ENCODE measurements around the gene UFM1.

The UFM1 gene

GRCh38 chr13:38321654-38322053, 28.0 kb upstream of the UFM1 start:
- Histone ChIP-seq H3K27me3 (ENCODE audit: insufficient read depth, insufficient read length) (no peaks in the 10 kb centered on the region), H3K36me3 (ENCODE audit: insufficient read depth, insufficient read length, low read length) (no peaks in the 10 kb centered on the region), H3K4me1 (ENCODE audit: insufficient read depth, insufficient read length) (no peaks in the 10 kb centered on the region), H3K9me3 (ENCODE audit: insufficient read depth, low read length) (no peaks in the 10 kb centered on the region), H3K9ac (ENCODE audit: insufficient read length, low read depth) (no peak overlapping the region), H3K4me3 (ENCODE audit: insufficient read length, low read depth) (no peak overlapping the region)
- no peak for DNase-seq (ENCODE audit: low read depth, low spot score)
- no peak for TF ChIP-seq SUZ12 (IDR thresholded peaks at IDR 0.05; ENCODE audit: extremely low read depth, insufficient read depth, insufficient read length)
- TF ChIP-seq YY1 (IDR thresholded peaks at IDR 0.05; ENCODE audit: insufficient read depth, insufficient read length) = no peak
- TF ChIP-seq ZNF274 (IDR thresholded peaks at IDR 0.05; ENCODE audit: low read depth, low read length) = no peak

DNA sequence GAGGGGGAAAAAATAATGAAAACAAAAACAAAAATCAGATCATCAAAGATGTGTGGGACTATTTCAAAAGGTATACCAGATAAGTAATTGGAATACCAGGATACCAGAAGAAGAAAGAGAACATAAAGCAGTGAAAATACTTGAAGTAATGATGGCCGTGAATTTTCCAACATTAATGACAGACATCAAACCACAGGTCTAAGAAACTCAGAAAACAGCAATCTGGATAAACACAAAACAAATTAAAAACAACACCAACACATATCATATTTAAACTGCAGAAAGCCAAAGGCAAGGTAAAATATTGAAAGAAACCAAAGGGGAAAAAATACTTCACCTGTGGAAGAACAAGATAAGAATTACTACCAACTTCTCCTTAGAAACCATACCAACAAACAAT, 24.2 kb upstream of the UFM1 start:
- no peak for DNase-seq (ENCODE audit: low read depth, low spot score)
- H3K27me3 ChIP-seq (ENCODE audit: insufficient read depth, insufficient read length) = no peaks in the 10 kb centered on the region
- H3K36me3 ChIP-seq (ENCODE audit: insufficient read depth, insufficient read length, low read length) = no peaks in the 10 kb centered on the region
- no peak overlapping the region for H3K9ac ChIP-seq (ENCODE audit: insufficient read length, low read depth)
- no peak for TF ChIP-seq SUZ12 (IDR thresholded peaks at IDR 0.05; ENCODE audit: extremely low read depth, insufficient read depth, insufficient read length)
- no peak for TF ChIP-seq YY1 (IDR thresholded peaks at IDR 0.05; ENCODE audit: insufficient read depth, insufficient read length)
- TF ChIP-seq ZNF274 (IDR thresholded peaks at IDR 0.05; ENCODE audit: low read depth, low read length) = no peak
- H3K4me3 ChIP-seq (ENCODE audit: insufficient read length, low read depth) = no peak overlapping the region
- H3K9me3 ChIP-seq (ENCODE audit: insufficient read depth, low read length) = no peaks in the 10 kb centered on the region
- H3K4me1 ChIP-seq (ENCODE audit: insufficient read depth, insufficient read length) = no peaks in the 10 kb centered on the region

- H3K4me3 ChIP-seq (ENCODE audit: insufficient read length, low read depth) = no peak overlapping the region
These were observed 21.0 kb upstream of the UFM1 start for GRCh38 chr13:38328699-38329098.

GRCh38 chr13:38334845-38335244, 14.8 kb upstream of the UFM1 start:
- Histone ChIP-seq H3K4me1 (ENCODE audit: insufficient read depth, insufficient read length) (no peaks in the 10 kb centered on the region), H3K9me3 (ENCODE audit: insufficient read depth, low read length) (no peaks in the 10 kb centered on the region), H3K9ac (ENCODE audit: insufficient read length, low read depth) (no peak overlapping the region), H3K4me3 (ENCODE audit: insufficient read length, low read depth) (no peak overlapping the region), H3K36me3 (ENCODE audit: insufficient read depth, insufficient read length, low read length) (no peaks in the 10 kb centered on the region), H3K27me3 (ENCODE audit: insufficient read depth, insufficient read length) (no peaks in the 10 kb centered on the region)
- no peak for DNase-seq (ENCODE audit: low read depth, low spot score)
- no peak for TF ChIP-seq SUZ12 (IDR thresholded peaks at IDR 0.05; ENCODE audit: extremely low read depth, insufficient read depth, insufficient read length)
- no peak for TF ChIP-seq ZNF274 (IDR thresholded peaks at IDR 0.05; ENCODE audit: low read depth, low read length)
- TF ChIP-seq YY1 (IDR thresholded peaks at IDR 0.05; ENCODE audit: insufficient read depth, insufficient read length) = no peak

More at GRCh38 chr13:38328699-38329098, 21.0 kb upstream of the UFM1 start:
- Histone ChIP-seq H3K36me3 (ENCODE audit: insufficient read depth, insufficient read length, low read length) (no peaks in the 10 kb centered on the region), H3K9ac (ENCODE audit: insufficient read length, low read depth) (no peak overlapping the region), H3K27me3 (ENCODE audit: insufficient read depth, insufficient read length) (no peaks in the 10 kb centered on the region), H3K9me3 (ENCODE audit: insufficient read depth, low read length) (no peaks in the 10 kb centered on the region), H3K4me1 (ENCODE audit: insufficient read depth, insufficient read length) (no peaks in the 10 kb centered on the region)
- TF ChIP-seq ZNF274 (IDR thresholded peaks at IDR 0.05; ENCODE audit: low read depth, low read length) (no peak), SUZ12 (IDR thresholded peaks at IDR 0.05; ENCODE audit: extremely low read depth, insufficient read depth, insufficient read length) (no peak)
- no peak for DNase-seq (ENCODE audit: low read depth, low spot score)

GRCh38 chr13:38338089-38338488, 11.6 kb upstream of the UFM1 start:
- no peak for DNase-seq (ENCODE audit: low read depth, low spot score)
- H3K9ac ChIP-seq (ENCODE audit: insufficient read length, low read depth) = no peak overlapping the region
- H3K9me3 ChIP-seq (ENCODE audit: insufficient read depth, low read length) = no peaks in the 10 kb centered on the region
- H3K36me3 ChIP-seq (ENCODE audit: insufficient read depth, insufficient read length, low read length) = no peaks in the 10 kb centered on the region
- no peak overlapping the region for H3K4me3 ChIP-seq (ENCODE audit: insufficient read length, low read depth)
- no peaks in the 10 kb centered on the region for H3K4me1 ChIP-seq (ENCODE audit: insufficient read depth, insufficient read length)
- no peak for TF ChIP-seq SUZ12 (IDR thresholded peaks at IDR 0.05; ENCODE audit: extremely low read depth, insufficient read depth, insufficient read length)
- TF ChIP-seq YY1 (IDR thresholded peaks at IDR 0.05; ENCODE audit: insufficient read depth, insufficient read length) = no peak
- no peak for TF ChIP-seq ZNF274 (IDR thresholded peaks at IDR 0.05; ENCODE audit: low read depth, low read length)
- H3K27me3 ChIP-seq (ENCODE audit: insufficient read depth, insufficient read length) = no peaks in the 10 kb centered on the region

DNA sequence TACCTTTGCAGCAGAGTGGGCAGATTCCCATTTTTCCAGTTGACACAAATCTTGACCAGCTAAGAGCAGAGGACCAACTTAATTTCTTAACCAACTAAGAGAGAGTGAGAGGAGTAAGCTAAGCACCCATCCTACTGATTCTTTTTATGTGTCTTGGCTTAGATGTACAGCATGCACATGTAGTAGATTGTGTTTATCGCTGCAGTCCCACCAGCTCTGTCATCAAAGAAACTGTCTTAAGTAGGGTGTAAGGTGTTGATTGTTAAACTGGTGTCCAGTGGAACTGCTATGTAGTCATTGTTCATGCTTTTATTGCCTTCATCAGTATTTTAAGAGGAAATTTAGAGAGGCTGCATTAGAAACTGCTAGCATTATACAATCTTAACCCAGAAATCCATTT, 9.0 kb upstream of the UFM1 start:
- TF ChIP-seq SUZ12 (IDR thresholded peaks at IDR 0.05; ENCODE audit: extremely low read depth, insufficient read depth, insufficient read length) (no peak), YY1 (IDR thresholded peaks at IDR 0.05; ENCODE audit: insufficient read depth, insufficient read length) (no peak)
- H3K9me3 ChIP-seq (ENCODE audit: insufficient read depth, low read length) = no peaks in the 10 kb centered on the region
- H3K27me3 ChIP-seq (ENCODE audit: insufficient read depth, insufficient read length) = no peaks in the 10 kb centered on the region
- no peaks in the 10 kb centered on the region for H3K4me1 ChIP-seq (ENCODE audit: insufficient read depth, insufficient read length)
- DNase-seq (ENCODE audit: low read depth, low spot score) = no peak
- H3K36me3 ChIP-seq (ENCODE audit: insufficient read depth, insufficient read length, low read length) = no peaks in the 10 kb centered on the region
- H3K9ac ChIP-seq (ENCODE audit: insufficient read length, low read depth) = no peak overlapping the region
- no peak overlapping the region for H3K4me3 ChIP-seq (ENCODE audit: insufficient read length, low read depth)

DNA sequence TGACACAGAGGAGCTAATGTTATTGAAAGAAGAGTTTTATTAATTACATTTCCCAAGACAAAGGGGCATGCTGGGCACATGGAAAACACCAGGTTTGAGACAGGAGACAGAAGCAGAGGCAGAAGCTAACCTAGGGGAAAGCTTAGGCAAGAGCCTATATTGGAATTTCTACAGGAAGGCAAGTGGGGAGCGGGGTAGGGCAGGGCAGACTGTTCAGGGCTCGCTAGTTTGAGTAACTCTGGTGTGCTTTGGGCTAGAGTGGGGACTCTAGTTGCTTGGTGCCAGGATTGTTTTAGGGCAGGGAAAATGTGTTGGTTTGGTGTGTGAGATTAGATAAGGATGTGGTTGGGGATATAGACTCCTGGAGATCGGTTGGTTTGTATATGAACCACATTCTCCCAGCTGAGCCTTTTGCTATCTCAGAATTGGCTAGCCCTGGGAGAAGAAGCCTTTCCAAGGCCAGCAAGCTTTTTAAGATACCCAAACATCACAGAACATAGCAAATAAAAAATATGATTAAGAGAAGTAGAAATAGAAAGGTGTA, 8.4 kb upstream of the UFM1 start:
- DNase-seq (ENCODE audit: low read depth, low spot score) = no peak
- Histone ChIP-seq H3K36me3 (ENCODE audit: insufficient read depth, insufficient read length, low read length) (no peaks in the 10 kb centered on the region), H3K9me3 (ENCODE audit: insufficient read depth, low read length) (no peaks in the 10 kb centered on the region), H3K9ac (ENCODE audit: insufficient read length, low read depth) (no peak overlapping the region), H3K4me1 (ENCODE audit: insufficient read depth, insufficient read length) (no peaks in the 10 kb centered on the region), H3K4me3 (ENCODE audit: insufficient read length, low read depth) (no peak overlapping the region), H3K27me3 (ENCODE audit: insufficient read depth, insufficient read length) (no peaks in the 10 kb centered on the region)
- TF ChIP-seq SUZ12 (IDR thresholded peaks at IDR 0.05; ENCODE audit: extremely low read depth, insufficient read depth, insufficient read length) (no peak), YY1 (IDR thresholded peaks at IDR 0.05; ENCODE audit: insufficient read depth, insufficient read length) (no peak), ZNF274 (IDR thresholded peaks at IDR 0.05; ENCODE audit: low read depth, low read length) (no peak)

All from NT2/D1 (cell line).